ENCODE data around the gene KYAT1. TPM values are rescaled to one million over a fixed set of nuclear protein-coding genes. Genes with fewer than 3 reads are reported as not detected.
A peak's percentile ranks its signal among the peaks of the same experiment; 100 is the strongest.

KYAT1 gene
- total and polyA plus RNA-seq, 2 of the 13 experiments (the other 11 are each of a cell fraction or from before 2014, with no cell fraction given), result 9.2 to 46.5 TPM

DNA sequence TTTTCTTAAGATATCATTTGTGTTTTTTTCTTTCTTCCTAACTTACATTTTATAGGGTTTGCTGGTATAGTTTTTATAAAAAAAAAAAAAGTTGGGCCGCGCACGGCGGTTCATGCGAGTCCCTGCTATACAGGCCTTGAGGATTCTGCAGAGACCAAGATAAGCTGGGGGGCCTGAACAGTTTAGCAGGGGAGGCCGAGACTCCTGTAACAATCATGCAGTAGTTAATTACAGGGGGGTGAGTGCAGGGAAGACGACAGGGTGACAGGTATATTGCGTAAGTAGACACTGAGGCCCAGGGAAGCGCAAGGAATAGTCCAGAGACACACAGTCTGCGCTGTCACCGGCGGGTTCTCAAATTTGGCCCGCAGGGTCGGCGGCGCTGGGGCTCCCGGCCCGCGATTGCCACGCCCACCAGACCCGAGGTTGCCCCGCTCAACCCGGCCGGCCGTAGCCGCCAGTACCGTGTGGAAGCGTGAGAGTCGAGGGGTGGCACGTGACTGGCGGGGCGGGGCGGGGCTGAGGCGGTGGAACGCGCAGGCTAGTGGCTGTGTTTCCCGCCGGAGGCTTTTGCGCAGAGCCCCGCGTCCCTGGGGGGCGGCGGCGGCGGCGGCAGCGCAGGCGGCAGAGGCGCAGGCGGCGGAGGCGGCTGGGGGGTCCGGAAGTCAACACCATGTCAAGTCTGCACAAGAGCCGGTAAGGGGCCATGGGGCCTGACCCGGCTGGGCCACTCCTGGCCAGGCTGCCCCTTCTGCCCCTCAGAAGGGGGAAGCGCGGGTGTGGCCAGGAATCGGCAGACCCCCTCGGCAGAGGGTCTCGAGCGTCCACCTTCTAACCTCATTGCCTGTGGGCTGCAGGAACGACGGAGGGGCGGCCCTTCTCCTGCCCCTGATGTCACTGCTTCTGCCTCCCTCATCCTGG is 94.8 kb downstream of the KYAT1 start, which contains the start of gene TBC1D13 (continued):
- TF ChIP-seq ZNF7 (CRISPR knock-in tag; IDR thresholded peaks at IDR 0.05) (peak; percentile 41; the same call in 1 of the 2 replicates), ZFP62 (CRISPR knock-in tag; IDR thresholded peaks at IDR 0.05) (no peak), ZFP82 (CRISPR knock-in tag; IDR thresholded peaks at IDR 0.05; ENCODE audit: borderline replicate concordance) (peak; percentile 98), ZSCAN5A (CRISPR knock-in tag; IDR thresholded peaks at IDR 0.05; ENCODE audit: borderline replicate concordance) (peak; percentile 93; the same call in 1 of the 2 replicates), E2F5 (CRISPR knock-in tag; conservative IDR thresholded peaks at IDR 0.05) (peak; percentile 64; the same call in 1 of the 2 replicates), HOXA5 (CRISPR knock-in tag; IDR thresholded peaks at IDR 0.05) (peak; percentile 95), ETV6 (CRISPR knock-in tag; conservative IDR thresholded peaks at IDR 0.05) (peak; percentile 91; the same call in 1 of the 2 replicates), DBP (CRISPR knock-in tag; IDR thresholded peaks at IDR 0.05; ENCODE audit: not compliant biosample characterization) (no peak), ELF1 (CRISPR knock-in tag; IDR thresholded peaks at IDR 0.05) (peak; percentile 53; the same call in 1 of the 2 replicates), ZNF775 (CRISPR knock-in tag; IDR thresholded peaks at IDR 0.05; ENCODE audit: borderline replicate concordance) (no peak), ZFYVE20 (CRISPR knock-in tag; IDR thresholded peaks at IDR 0.05; ENCODE audit: borderline replicate concordance, low read depth) (no peak), HDAC6 (IDR thresholded peaks at IDR 0.05; ENCODE audit: low read depth, low read length) (no peak), PBX3 (CRISPR knock-in tag; IDR thresholded peaks at IDR 0.05; ENCODE audit: borderline replicate concordance) (0 out of 2 replicates have a peak, but pooled peaks have one; percentile 20), NFYB (CRISPR knock-in tag; IDR thresholded peaks at IDR 0.05) (0 out of 2 replicates have a peak, but pooled peaks have one; percentile 36), ZNF737 (CRISPR knock-in tag; IDR thresholded peaks at IDR 0.05; ENCODE audit: borderline replicate concordance) (no peak), ZBTB7B (CRISPR knock-in tag; IDR thresholded peaks at IDR 0.05) (peak; percentile 86), MTA3 (CRISPR knock-in tag; IDR thresholded peaks at IDR 0.05) (no peak), ZNF557 (CRISPR knock-in tag; IDR thresholded peaks at IDR 0.05) (peak; percentile 64; the same call in 1 of the 2 replicates), ZNF770 (CRISPR knock-in tag; IDR thresholded peaks at IDR 0.05) (peak; percentile 69)
- TF ChIP-seq, protein P1, sequence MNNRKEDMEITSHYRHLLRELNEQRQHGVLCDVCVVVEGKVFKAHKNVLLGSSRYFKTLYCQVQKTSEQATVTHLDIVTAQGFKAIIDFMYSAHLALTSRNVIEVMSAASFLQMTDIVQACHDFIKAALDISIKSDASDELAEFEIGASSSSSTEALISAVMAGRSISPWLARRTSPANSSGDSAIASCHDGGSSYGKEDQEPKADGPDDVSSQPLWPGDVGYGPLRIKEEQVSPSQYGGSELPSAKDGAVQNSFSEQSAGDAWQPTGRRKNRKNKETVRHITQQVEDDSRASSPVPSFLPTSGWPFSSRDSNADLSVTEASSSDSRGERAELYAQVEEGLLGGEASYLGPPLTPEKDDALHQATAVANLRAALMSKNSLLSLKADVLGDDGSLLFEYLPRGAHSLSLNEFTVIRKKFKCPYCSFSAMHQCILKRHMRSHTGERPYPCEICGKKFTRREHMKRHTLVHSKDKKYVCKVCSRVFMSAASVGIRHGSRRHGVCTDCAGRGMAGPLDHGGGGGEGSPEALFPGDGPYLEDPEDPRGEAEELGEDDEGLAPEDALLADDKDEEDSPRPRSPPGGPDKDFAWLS (CRISPR knock-in tag; IDR thresholded peaks at IDR 0.05; ENCODE audit: borderline replicate concordance), result no peak
